ENCODE measurements around the gene TNS3. TPM values are rescaled to one million over a fixed set of nuclear protein-coding genes. Genes with fewer than 3 reads are reported as not detected.

TNS3 gene
- total RNA-seq, 2 experiments from 2014 or later: not detected

DNA sequence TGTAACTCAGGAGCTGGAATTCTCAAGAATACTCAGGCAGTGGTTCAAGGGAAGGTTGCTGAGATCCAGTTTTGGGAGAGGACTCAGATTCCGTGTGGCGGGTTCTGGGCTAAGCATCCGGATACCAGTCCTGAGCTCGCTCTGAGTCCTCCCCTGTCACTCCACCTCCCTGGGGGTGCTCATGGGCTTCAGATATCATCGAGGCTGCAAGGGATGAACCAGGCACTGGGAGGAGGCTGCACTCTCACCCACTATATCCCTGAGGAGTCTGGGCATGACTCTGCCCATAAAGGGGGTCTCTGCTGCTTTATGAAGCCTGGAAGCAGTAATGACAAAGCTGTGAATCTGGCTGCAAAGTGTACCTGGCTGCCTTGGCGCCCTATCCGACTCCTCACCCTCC, 188.5 kb downstream of the TNS3 start:
- DNase-seq: no peak
- Mint-ChIP-seq H3K9me3 (no peaks in the 10 kb centered on the region), H3K27ac (no peak overlapping the region), H3K4me1 (no peaks in the 10 kb centered on the region), H3K36me3 (ENCODE audit: low read depth) (no peaks in the 10 kb centered on the region), H3K27me3 (no peaks in the 10 kb centered on the region), H3K4me3 (no peak overlapping the region)
- ChIA-PET POLR2A (no interaction called here), CTCF (no interaction called here)

DNA sequence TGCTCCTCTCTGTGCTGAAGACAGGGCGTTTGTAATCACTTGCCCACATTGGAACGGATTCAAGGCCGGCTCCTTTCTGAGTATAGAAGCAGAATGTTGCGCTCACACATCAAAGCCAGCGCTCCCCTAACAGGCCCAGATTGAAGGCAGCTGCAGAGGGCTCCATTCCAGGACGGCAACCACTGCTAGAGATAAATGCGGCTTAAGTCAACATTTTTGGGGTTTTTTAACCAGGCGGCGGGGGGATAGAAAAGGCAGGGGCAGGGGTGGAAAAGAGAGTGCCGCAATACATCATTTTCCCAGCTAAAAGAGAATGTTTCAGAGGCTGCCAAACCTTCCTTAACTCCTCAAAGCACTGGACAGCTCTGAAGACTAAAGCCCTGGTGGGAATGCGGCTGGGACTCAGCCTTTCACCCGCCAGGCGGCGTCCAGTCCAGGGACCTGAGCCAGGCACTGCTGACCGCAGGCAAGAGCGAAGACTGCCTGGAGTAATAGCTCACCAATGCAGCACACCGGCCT, 189.6 kb downstream of the TNS3 start:
- no peak overlapping the region for H3K27ac Mint-ChIP-seq
- no peak overlapping the region for H3K4me3 Mint-ChIP-seq
- H3K9me3 Mint-ChIP-seq: no peaks in the 10 kb centered on the region
- H3K27me3 Mint-ChIP-seq: no peaks in the 10 kb centered on the region
- DNase-seq: no peak
- POLR2A ChIA-PET: no interaction called here
- no peaks in the 10 kb centered on the region for H3K4me1 Mint-ChIP-seq
- CTCF ChIA-PET: no interaction called here
- H3K36me3 Mint-ChIP-seq (ENCODE audit: low read depth): no peaks in the 10 kb centered on the region

DNA sequence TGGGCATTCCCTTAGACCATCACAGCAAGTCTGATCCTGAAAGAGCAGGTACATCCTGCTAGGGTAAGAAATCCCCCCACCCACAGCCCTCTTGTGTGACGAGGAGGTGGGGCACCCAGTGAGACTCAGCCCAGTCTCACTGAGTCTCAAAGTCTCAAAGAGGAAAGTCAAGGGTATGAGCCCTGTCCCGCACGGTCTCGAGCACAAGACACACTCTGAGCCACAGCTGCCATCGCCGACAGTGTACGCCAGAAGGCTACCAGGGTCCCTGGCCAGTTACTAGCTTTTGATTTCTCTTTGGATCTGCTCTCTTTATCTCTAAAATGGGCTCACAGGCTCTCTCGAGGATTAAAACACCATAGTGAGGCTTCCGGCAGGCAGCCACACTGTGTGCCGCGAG, 190.2 kb downstream of the TNS3 start:
- Mint-ChIP-seq H3K27ac (no peak overlapping the region), H3K4me3 (no peak overlapping the region), H3K27me3 (no peaks in the 10 kb centered on the region), H3K36me3 (ENCODE audit: low read depth) (no peaks in the 10 kb centered on the region), H3K4me1 (no peaks in the 10 kb centered on the region), H3K9me3 (no peaks in the 10 kb centered on the region)
- no peak for DNase-seq
- ChIA-PET POLR2A (no interaction called here), CTCF (no interaction called here)

DNA sequence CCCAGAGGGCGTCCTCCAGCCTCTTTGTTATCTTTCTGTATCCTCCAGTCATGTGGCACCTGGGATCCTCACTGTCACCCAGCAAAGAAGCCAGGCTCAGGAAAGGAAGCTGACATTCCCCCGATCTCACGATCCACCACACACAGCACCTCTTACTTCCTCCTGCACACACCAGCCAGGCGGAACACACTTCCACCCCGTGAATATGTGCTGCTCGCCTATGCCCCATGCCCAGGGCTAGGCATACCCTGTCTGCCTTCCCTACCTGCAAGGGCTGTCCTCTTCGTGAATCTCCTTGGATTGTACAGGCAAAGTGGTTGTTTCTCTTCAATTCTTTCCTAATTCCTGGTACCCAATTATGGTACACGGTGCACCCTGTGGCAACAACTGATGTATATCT, 191.0 kb downstream of the TNS3 start:
- Mint-ChIP-seq H3K27ac (no peak overlapping the region), H3K9me3 (no peaks in the 10 kb centered on the region), H3K36me3 (ENCODE audit: low read depth) (no peaks in the 10 kb centered on the region), H3K27me3 (no peaks in the 10 kb centered on the region), H3K4me3 (no peak overlapping the region), H3K4me1 (no peaks in the 10 kb centered on the region)
- no peak for DNase-seq
- POLR2A ChIA-PET: no interaction called here
- CTCF ChIA-PET: interaction anchor here (0.7 kb wide), 1 partner anchor 603 kb away, joined by 3 read pairs; no protein-coding TSS in a partner anchor

DNA sequence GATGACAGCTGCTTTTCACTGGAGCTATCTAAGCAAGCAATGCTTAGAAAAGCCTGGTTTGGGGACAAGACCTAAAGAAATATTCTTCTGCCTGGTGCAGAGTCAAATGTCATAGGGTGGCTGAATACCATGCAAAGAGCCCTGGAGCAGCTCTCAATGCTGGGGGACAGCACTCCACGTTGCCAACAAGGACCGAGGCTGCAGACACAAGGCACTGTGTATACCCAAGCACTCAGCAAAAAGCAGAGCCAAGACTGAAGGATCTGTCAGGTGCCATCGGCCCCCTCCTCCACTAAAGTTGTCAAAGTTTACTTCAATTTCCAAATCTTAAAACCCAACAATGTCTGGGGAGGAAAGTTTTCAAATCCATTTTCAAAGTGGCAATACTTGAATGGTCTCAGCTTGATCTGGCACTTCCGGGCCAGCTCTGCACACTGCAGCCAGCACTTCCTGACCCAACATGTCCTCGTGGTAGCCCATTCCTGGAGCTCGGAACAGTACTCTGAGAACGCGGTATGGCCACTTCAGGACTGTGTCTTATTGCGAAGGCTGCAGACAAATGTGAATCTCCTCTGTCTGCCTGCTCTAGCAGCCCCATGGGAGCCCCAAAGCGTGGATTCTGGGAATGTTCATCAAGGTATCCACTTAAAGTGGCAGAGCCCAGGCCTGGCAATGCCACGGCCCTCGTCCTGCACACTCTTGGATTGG, 191.8 kb downstream of the TNS3 start:
- no peaks in the 10 kb centered on the region for H3K27me3 Mint-ChIP-seq
- CTCF ChIA-PET: interaction anchor here (0.7 kb wide), 1 partner anchor 603 kb away, joined by 3 read pairs; no protein-coding TSS in a partner anchor
- no peak for DNase-seq

DNA sequence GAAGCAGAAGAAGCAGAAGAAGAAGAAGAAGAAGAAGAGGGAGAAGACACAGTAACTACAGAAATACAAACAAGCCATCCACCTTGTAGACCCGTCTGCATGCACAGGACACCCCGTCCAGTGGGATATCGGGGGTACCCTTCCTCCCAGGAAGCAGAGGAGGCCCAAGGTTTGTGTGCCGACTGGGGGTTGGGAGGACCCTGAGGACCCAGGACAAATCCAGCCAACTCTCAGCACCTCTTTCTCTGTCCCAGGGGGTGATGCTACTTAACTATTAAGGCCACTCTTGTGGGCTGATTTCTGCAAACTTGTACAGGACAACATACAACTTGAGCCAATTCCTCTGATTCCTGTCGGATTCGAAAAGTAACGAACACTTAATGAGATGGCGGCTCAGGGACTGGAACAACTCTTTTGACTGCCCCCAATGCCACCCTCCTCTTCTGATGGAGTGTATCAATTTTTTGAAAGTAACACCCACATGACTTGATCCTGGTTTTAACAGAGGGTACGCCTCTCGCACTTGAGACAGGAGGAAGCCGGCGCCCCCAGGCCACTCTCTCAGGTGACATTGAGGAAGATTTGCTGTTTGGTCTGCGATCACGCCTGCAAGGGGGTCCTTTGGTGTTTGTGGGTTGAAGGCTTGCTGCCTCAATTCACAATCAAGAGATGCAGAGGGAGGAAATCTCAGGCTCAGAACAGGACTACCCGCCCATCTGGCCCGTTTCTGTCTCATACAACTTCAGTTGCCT, 192.6 kb downstream of the TNS3 start:
- no peaks in the 10 kb centered on the region for H3K4me1 Mint-ChIP-seq
- H3K27ac Mint-ChIP-seq: no peak overlapping the region
- no peak for DNase-seq
- no peaks in the 10 kb centered on the region for H3K27me3 Mint-ChIP-seq
- CTCF ChIA-PET: no interaction called here
- no peak overlapping the region for H3K4me3 Mint-ChIP-seq
- no peaks in the 10 kb centered on the region for H3K9me3 Mint-ChIP-seq
- H3K36me3 Mint-ChIP-seq (ENCODE audit: low read depth): no peaks in the 10 kb centered on the region
- POLR2A ChIA-PET: no interaction called here

More for the DNA sequence above, 191.8 kb downstream of the TNS3 start:
- POLR2A ChIA-PET: no interaction called here
- Mint-ChIP-seq H3K36me3 (ENCODE audit: low read depth) (no peaks in the 10 kb centered on the region), H3K27ac (no peak overlapping the region), H3K9me3 (no peaks in the 10 kb centered on the region), H3K4me1 (no peaks in the 10 kb centered on the region), H3K4me3 (no peak overlapping the region)

DNA sequence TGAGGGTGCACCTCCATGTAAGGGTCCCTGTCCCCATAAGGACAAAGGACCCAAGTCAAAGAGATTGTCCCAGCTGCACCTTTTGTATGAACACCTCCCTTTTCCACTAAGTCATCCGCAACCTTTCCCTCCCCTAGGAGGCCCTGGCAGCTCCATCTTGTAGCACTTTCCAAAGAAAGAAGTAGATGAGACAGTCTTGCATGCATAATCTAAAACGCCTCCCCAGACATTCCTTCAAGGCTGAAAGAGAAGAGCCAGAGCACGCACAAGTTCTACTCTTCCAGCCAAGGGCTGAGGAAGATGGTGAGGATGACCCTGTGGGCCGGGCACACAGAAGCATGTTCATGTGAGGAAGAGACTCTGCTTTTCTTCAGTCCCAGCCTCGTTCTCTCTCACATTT, 194.4 kb downstream of the TNS3 start:
- Mint-ChIP-seq H3K9me3 (no peaks in the 10 kb centered on the region), H3K27me3 (no peaks in the 10 kb centered on the region), H3K36me3 (ENCODE audit: low read depth) (no peaks in the 10 kb centered on the region), H3K4me3 (no peak overlapping the region), H3K4me1 (no peaks in the 10 kb centered on the region), H3K27ac (no peak overlapping the region)
- POLR2A ChIA-PET: no interaction called here
- CTCF ChIA-PET: no interaction called here
- DNase-seq: no peak

DNA sequence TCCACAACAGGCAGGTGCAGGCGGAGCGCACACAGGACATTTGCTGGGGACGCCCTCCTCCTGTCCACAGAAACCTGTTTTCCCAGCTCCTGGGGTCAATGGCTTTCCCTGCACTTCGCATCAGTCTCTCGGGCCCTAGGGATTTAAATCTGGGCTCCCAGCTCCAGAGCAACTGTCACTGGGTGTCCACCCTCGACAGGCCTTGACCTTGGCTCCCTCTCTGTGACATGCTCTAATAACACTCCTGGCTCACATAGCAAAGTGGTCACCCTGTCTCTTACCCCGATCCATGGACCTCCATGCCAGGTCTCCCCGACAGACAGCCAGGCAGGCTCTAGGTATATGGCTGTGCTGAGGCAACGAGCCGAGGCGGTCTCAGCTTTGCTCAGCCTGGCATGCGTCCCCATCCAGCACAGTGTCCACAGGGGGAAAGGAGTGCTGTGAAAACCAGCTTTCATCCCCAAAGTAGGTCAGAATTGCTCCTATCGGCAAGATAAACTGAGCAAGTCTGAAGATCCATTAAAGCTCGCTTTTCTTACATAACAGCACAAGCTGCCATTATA, 195.6 kb downstream of the TNS3 start:
- ChIA-PET CTCF (no interaction called here), POLR2A (no interaction called here)
- Mint-ChIP-seq H3K27ac (no peak overlapping the region), H3K36me3 (ENCODE audit: low read depth) (no peaks in the 10 kb centered on the region), H3K9me3 (no peaks in the 10 kb centered on the region), H3K27me3 (no peaks in the 10 kb centered on the region), H3K4me1 (no peaks in the 10 kb centered on the region), H3K4me3 (no peak overlapping the region)
- DNase-seq: no peak

DNA sequence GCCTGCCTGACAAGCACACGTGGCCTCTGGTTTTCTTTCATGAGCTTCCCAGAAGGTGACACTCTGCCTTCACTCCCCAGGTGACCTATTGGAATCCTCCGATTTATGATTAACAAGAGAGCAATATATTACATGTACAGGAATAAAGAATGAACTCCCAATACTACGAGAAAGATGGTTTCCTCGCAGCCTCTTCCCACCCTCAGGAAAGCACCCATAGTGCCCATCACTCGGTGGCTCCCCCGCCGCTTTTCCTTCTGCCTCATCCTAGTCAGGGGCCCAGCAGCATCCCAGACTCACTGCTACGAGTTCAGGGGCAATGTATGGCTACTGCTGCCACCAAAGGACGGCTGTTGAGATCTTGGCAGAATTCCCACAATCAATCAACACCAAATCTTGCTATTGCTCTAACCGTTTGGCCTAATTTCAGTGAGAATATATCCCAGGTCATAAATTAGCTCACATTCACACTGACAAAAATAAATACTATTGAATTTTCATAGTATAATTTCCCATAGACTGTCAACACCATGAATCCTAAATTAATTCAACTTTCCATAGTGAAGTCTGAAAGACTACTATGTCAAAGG, 196.3 kb downstream of the TNS3 start:
- Mint-ChIP-seq H3K27ac (no peak overlapping the region), H3K36me3 (ENCODE audit: low read depth) (no peaks in the 10 kb centered on the region), H3K9me3 (no peaks in the 10 kb centered on the region), H3K4me1 (no peaks in the 10 kb centered on the region), H3K27me3 (no peaks in the 10 kb centered on the region), H3K4me3 (no peak overlapping the region)
- DNase-seq: no peak
- POLR2A ChIA-PET: no interaction called here
- CTCF ChIA-PET: no interaction called here

DNA sequence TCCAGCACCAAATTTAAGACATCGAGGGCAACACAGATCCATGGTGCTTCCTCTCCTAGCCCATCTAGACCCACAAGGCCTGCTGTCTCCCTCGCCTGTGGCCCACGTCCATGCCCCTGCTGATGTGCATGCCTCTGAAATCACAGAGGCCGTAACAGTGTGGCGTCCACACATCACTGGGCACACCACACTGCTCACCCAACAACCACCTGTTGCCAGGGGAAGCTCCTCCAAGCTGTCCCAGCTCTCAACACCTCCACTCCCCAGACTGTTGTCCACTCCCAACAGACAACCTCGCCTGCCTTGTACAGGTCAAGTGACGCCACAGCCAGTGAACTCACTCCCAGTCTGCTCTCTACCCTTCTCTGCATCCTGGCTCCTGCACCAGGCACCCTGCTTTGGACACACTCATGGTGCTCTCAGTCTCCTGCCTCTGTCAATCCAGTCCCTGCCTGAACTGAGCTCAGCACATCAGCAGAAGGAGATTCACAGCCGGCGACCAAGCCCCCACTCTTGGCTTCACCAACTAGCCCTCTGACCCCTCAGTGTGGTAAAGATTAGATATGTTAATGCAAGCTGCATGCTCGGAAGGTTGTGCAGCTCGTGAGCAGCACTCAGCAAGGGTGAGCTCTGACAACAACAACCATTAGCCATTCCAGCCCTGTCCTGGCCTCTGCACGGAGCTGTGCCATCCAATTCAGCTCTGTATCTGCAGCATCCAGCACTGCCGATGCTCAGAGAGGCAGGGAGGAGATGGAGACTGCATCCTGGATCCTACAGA, 197.0 kb downstream of the TNS3 start:
- Mint-ChIP-seq H3K27ac (no peak overlapping the region), H3K4me3 (no peak overlapping the region), H3K4me1 (no peaks in the 10 kb centered on the region), H3K36me3 (ENCODE audit: low read depth) (no peaks in the 10 kb centered on the region), H3K27me3 (no peaks in the 10 kb centered on the region), H3K9me3 (no peaks in the 10 kb centered on the region)
- CTCF ChIA-PET: no interaction called here
- POLR2A ChIA-PET: no interaction called here
- DNase-seq: no peak

DNA sequence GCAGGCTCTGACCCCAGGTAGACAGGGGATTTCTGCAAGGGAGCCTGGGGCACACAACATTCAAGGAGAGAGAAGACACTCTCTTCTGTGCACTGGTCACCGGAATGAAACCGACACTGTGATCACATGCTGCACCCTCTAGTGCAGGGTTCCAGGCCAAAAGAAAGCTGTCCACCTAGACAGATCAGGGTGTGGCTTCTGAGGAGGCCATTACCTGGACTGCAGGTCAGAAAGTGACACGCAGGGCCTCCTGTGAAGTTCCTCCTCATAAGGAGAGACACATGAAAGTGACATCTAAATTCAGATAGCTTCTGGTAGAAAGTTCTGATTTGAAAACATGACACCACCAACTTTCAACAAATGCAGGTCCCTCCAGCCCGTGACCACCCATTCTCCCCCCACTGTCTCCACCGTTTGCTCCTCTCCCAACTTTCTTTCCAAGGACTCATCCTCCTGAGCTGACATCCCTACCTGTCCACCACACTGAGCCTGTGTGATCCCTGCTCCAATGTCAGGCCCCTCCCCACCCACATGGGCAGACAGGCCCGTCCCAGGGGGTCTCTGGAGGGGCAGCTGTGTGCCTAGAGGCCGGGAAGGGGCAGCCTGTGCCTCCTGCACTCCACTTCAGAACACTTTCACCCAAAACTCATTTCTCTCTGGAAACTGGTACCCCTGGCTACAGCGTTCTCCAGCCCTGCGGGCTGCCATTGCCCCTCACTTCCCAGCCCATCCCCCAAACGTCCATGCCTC, 198.0 kb downstream of the TNS3 start:
- POLR2A ChIA-PET: no interaction called here
- CTCF ChIA-PET: no interaction called here
- Mint-ChIP-seq H3K27ac (no peak overlapping the region), H3K36me3 (ENCODE audit: low read depth) (no peaks in the 10 kb centered on the region), H3K4me1 (no peaks in the 10 kb centered on the region), H3K4me3 (no peak overlapping the region), H3K27me3 (no peaks in the 10 kb centered on the region), H3K9me3 (no peaks in the 10 kb centered on the region)
- no peak for DNase-seq

DNA sequence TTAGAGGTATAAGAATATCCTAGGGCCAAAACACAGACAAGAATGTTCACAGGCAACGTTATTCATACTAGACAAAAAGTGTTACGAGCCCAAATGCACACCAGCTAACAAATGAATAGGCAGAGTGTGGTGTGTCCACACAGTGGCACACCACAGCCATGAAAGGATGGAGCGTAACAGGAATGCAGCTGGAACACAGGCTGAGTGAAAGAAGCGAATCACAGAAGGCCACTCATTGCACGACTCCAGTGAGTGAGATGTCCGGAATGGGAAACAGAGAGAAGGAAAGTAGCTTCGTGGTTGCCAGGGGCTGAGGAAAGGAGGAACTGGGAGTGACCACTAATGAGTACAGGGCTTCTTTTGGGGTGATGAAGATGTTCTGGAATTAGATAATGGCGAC, 198.8 kb downstream of the TNS3 start:
- no peak for DNase-seq
- H3K4me1 Mint-ChIP-seq: no peaks in the 10 kb centered on the region
- H3K4me3 Mint-ChIP-seq: no peak overlapping the region
- H3K9me3 Mint-ChIP-seq: no peaks in the 10 kb centered on the region
- no peaks in the 10 kb centered on the region for H3K36me3 Mint-ChIP-seq (ENCODE audit: low read depth)
- no peak overlapping the region for H3K27ac Mint-ChIP-seq
- H3K27me3 Mint-ChIP-seq: no peaks in the 10 kb centered on the region
- POLR2A ChIA-PET: no interaction called here
- CTCF ChIA-PET: no interaction called here

All from activated CD4-positive, alpha-beta T cell treated with anti-CD3 and anti-CD28 coated beads, Interleukin-2, amount 10 ng/mL, durations not matched to agents 7 days and 5 days (primary cell).